IMR-90 (cell line): Measurements from ENCODE around the gene ADGRA1.

ENCODE experiments used
- CEBPB ChIP-seq: IDR thresholded peaks from 2 replicates; pipeline ENCODE4 v1.6.1; 2012; ENCODE audit warnings: low read depth, low read length, improper control_type of control experiment
- CHD1 ChIP-seq: IDR thresholded peaks from 2 replicates; pipeline ENCODE4 v1.6.1; 2012; ENCODE audit warnings: low read depth, low read length, improper control_type of control experiment
- CTCF ChIP-seq: conservative IDR thresholded peaks from 2 replicates; pipeline ENCODE4 v1.5.1; 2012; ENCODE audit warnings: mild to moderate bottlenecking, low read depth, low read length, improper control_type of control experiment
- FOS ChIP-seq: fragments of 150-350 bp; IDR thresholded peaks from 2 replicates; pipeline ENCODE4 v1.6.1; 2016; ENCODE audit warnings: low read depth, low read length
- MAFK ChIP-seq: IDR thresholded peaks from 2 replicates; pipeline ENCODE4 v1.6.1; 2012; ENCODE audit warnings: low read depth, low read length, improper control_type of control experiment
- MAZ ChIP-seq: IDR thresholded peaks from 2 replicates; pipeline ENCODE4 v1.6.1; 2012; ENCODE audit warnings: low read depth, mild to moderate bottlenecking, low read length, improper control_type of control experiment, moderate library complexity, borderline replicate concordance
- MXI1 ChIP-seq: IDR thresholded peaks from 2 replicates; pipeline ENCODE4 v1.6.1; 2012; ENCODE audit warnings: low read depth, mild to moderate bottlenecking, low read length, moderate library complexity, borderline replicate concordance
- POLR2A ChIP-seq: IDR thresholded peaks from 2 replicates; pipeline ENCODE4 v1.6.1; 2012; ENCODE audit warnings: mild to moderate bottlenecking, low read depth, low read length
- RAD21 ChIP-seq: IDR thresholded peaks from 2 replicates; pipeline ENCODE4 v1.6.1; 2012; ENCODE audit warnings: low read length, improper control_type of control experiment
- RCOR1 ChIP-seq: IDR thresholded peaks from 2 replicates; pipeline ENCODE4 v1.6.1; 2012; ENCODE audit warnings: mild to moderate bottlenecking, low read length, improper control_type of control experiment; ENCODE audit not compliant: insufficient replicate concordance
- SMC3 ChIP-seq: fragments of 150-350 bp; IDR thresholded peaks from 2 replicates; pipeline ENCODE4 v1.6.1; 2016; ENCODE audit warnings: low read depth, mild to moderate bottlenecking, antibody characterized with exemption, low read length, moderate library complexity

GRCh38 chr10:133114726-133115452 lies 27.2 kb downstream of the ADGRA1 start:
- TF ChIP-seq CHD1 (no peak), POLR2A (no peak), CTCF (no peak), FOS (no peak), RAD21 (no peak), SMC3 (no peak), CEBPB (no peak), RCOR1 (no peak), MXI1 (no peak), MAFK (no peak), MAZ (no peak)
